Mucosa of descending colon (tissue), 3 donors: ENCODE results near the gene GZMM. TPM values are rescaled to one million over a fixed set of nuclear protein-coding genes. Genes with fewer than 3 reads are reported as not detected.

Source experiments
- ATAC-seq: fragments of 200-7000 bp; cut with Tn5 transposase; one replicate; pipeline ENCODE4 v1.9.1; 2020; ENCODE audit warnings: mild to moderate bottlenecking, moderate library complexity
- DNase-seq, 3 donors: peaks; one replicate each; pipeline ENCODE4 v3.0.0-alpha.2; 2020
- H3K36me3 ChIP-seq: fragments of 200-600 bp; one replicate; pipeline ENCODE4 v1.8.0; 2021; ENCODE audit warnings: low read depth, mild to moderate bottlenecking
- H3K4me1 ChIP-seq: fragments of 200-600 bp; one replicate; pipeline ENCODE4 v1.8.0; 2021; ENCODE audit warnings: low read depth, mild to moderate bottlenecking
- H3K4me3 ChIP-seq: fragments of 200-600 bp; one replicate; pipeline ENCODE4 v1.8.0; 2021; ENCODE audit warnings: mild to moderate bottlenecking
- H3K9me3 ChIP-seq: fragments of 200-600 bp; one replicate; pipeline ENCODE4 v1.8.0; 2021; ENCODE audit warnings: mild to moderate bottlenecking
- intact Hi-C, 2 donors: fragments of 100-400 bp; cut with DNase I in 1 of 2; cut with micrococcal nuclease in 1 of 2; formaldehyde crosslinking; loops; one replicate each; pipeline versions ENCODE4 v1.11.0 to v1.11.1; 2022; cut with DNase I, micrococcal nuclease
- total RNA-seq, 3 donors: library from RNA; stranded (reverse); fragmentation: NEBNext Ultra II Directional in 2 of 3; extraction: Animal tissue kit (Norgen Biotek cat#: 25700) in 2 of 3; gene quantifications; one replicate each; pipeline versions ENCODE4 v1.2.1 to v1.2.4, GENCODE V29; 2021 to 2023
- TF ChIP-seq, protein P1 (sequence below): fragments of 200-600 bp; IDR thresholded peaks from one replicate; pipeline ENCODE4 v1.8.0; 2022; ENCODE audit warnings: antibody characterized with exemption, mild to moderate bottlenecking
- donor health status: DM: no; HTN: no; CAD: no; lungs with moderate emphysema.
- donor health status: DM: no; HTN: no; CAD: no.
- donor health status: DM: no; HTN: yes; CAD: no.

Gene GZMM
- total RNA-seq, 3 donors from 2014 or later: 0.76 to 1.4 (median 1.4) TPM

DNA sequence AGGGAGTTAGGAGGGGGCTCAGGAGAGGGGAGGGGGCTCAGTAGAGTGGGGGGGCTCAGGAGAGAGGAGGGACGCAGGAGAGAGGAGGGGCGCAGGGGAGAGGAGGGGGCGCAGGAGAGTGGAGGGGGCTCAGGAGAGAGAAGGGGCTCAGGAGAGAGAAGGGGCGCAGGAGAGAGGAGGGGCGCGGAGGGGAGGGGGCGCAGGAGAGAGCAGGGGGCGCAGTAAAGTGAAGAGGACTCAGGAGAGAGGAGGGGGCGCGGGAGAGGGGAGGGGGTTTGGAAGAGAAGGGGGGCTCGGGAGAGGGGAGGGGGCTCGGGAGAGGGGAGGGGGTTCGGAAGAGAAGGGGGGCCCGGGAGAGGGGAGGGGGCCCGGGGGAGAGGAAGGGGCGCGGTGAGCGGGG lies 46.9 kb upstream of the GZMM start:
- Histone ChIP-seq H3K36me3 (no peaks in the 10 kb centered on the region), H3K9me3 (no peaks in the 10 kb centered on the region), H3K4me1 (peaks cover 5% of the 10 kb centered on the region), H3K4me3 (no peak overlapping the region)
- TF ChIP-seq, protein P1, sequence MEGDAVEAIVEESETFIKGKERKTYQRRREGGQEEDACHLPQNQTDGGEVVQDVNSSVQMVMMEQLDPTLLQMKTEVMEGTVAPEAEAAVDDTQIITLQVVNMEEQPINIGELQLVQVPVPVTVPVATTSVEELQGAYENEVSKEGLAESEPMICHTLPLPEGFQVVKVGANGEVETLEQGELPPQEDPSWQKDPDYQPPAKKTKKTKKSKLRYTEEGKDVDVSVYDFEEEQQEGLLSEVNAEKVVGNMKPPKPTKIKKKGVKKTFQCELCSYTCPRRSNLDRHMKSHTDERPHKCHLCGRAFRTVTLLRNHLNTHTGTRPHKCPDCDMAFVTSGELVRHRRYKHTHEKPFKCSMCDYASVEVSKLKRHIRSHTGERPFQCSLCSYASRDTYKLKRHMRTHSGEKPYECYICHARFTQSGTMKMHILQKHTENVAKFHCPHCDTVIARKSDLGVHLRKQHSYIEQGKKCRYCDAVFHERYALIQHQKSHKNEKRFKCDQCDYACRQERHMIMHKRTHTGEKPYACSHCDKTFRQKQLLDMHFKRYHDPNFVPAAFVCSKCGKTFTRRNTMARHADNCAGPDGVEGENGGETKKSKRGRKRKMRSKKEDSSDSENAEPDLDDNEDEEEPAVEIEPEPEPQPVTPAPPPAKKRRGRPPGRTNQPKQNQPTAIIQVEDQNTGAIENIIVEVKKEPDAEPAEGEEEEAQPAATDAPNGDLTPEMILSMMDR: no peak
- intact Hi-C loops: no loop called here
- DNase-seq (no peak), ATAC-seq (no peak)

DNA sequence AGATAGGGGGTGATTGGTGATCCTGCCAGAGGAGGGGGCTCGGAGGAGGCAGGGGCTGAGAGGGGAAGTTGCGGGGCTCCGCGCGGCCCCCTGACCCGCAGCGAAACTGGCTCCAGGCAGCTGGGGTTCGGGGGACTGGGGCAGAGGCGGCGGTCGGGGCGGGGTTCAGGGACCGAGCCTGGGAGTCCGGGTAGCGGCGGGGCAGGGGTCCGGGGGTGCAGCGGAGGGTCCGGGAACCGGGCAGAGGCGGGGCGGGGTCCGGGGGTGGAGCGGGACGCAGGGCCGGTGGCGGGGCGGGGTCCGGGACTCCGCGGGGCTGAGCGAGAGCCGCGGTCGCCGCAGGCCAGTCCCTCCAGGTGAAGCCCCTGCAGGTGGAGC lies 46.4 kb upstream of the GZMM start:
- no peak overlapping the region for H3K4me3 ChIP-seq
- no peak for DNase-seq
- intact Hi-C loops: no loop called here
- TF ChIP-seq, protein P1: no peak
- no peak for ATAC-seq
- H3K4me1 ChIP-seq: peaks cover 5% of the 10 kb centered on the region
- no peaks in the 10 kb centered on the region for H3K9me3 ChIP-seq
- H3K36me3 ChIP-seq: no peaks in the 10 kb centered on the region

DNA sequence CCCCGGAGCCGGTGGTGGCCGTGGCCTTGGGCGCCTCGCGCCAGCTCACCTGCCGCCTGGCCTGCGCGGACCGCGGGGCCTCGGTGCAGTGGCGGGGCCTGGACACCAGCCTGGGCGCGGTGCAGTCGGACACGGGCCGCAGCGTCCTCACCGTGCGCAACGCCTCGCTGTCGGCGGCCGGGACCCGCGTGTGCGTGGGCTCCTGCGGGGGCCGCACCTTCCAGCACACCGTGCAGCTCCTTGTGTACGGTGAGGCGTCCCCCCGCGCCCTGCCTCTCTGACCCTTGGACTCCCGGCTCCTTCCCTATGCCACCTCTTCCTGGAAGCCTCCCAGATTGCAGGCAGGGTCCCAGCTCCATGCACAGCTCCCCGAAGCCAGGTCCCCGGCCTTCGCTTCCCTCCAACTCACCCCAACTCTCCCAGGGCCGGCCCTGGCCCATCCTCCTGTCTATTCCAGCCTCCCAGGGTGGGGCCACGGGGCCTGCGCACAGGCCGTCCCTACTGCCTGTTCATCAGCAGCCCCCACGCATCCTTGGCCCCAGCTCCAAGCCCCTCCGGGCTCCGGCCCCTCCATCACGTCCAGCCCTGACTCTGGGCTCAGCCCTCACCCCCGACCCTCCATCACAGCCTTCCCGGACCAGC lies 45.9 kb upstream of the GZMM start:
- intact Hi-C loops: no loop called here
- DNase-seq (no peak), ATAC-seq (peak; percentile 38)
- peaks cover 5% of the 10 kb centered on the region for H3K4me1 ChIP-seq
- no peak overlapping the region for H3K4me3 ChIP-seq
- no peaks in the 10 kb centered on the region for H3K36me3 ChIP-seq
- H3K9me3 ChIP-seq: no peaks in the 10 kb centered on the region
- TF ChIP-seq, protein P1: no peak

DNA sequence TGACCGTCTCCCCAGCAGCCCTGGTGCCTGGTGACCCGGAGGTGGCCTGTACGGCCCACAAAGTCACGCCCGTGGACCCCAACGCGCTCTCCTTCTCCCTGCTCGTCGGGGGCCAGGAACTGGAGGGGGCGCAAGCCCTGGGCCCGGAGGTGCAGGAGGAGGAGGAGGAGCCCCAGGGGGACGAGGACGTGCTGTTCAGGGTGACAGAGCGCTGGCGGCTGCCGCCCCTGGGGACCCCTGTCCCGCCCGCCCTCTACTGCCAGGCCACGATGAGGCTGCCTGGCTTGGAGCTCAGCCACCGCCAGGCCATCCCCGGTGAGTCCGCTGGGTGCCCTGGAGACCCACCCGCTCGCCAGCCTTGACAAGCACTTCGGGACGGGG lies 45.4 kb upstream of the GZMM start:
- intact Hi-C loops: no loop called here
- Histone ChIP-seq H3K36me3 (no peaks in the 10 kb centered on the region), H3K9me3 (no peaks in the 10 kb centered on the region), H3K4me1 (peaks cover 5% of the 10 kb centered on the region), H3K4me3 (no peak overlapping the region)
- ATAC-seq: no peak
- no peak for DNase-seq
- TF ChIP-seq, protein P1: no peak

DNA sequence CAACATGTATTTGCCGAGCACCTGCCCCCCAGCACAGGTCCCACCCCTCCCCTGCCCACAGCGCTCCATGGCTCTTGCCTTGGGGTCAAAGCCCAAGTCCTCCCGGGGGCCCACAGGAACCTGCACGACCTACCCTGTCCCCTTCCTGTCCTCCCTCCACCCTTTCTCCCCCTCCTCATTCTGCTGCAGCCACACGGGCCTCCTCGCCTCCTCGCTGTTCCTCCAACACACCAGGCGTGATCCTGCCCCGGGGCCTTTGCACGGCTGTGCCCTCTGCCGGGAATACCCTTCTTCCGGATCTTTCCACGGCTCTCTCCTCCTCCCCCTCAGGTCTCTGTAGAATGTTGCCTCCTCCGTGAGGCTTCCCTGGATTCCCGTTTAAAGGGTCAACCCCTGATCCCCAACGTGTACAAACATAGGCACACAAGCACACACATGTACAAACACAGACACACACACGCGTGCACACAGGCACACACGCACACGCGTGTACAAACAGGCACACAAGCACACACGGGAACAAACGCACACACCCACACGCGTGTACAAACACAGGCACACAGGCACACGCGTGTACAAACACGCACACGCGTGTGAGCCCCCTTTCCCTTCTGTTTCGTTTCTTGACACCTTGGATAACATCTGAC lies 44.8 kb upstream of the GZMM start:
- TF ChIP-seq, protein P1: no peak
- no peak for ATAC-seq
- no peaks in the 10 kb centered on the region for H3K9me3 ChIP-seq
- intact Hi-C loops: no loop called here
- H3K4me1 ChIP-seq: peaks cover 5% of the 10 kb centered on the region
- no peak overlapping the region for H3K4me3 ChIP-seq
- DNase-seq: no peak
- no peaks in the 10 kb centered on the region for H3K36me3 ChIP-seq
